Neural cell (in vitro differentiated cells): ENCODE results near the gene UBE2E1.

Source experiments
- CTCF ChIP-seq: fragments of 450-650 bp; IDR thresholded peaks from 2 replicates; pipeline ENCODE4 v1.5.1; 2014; ENCODE audit warnings: antibody characterized with exemption, mild to moderate bottlenecking, moderate library complexity; ENCODE audit not compliant: poor library complexity, severe bottlenecking
- EZH2 ChIP-seq: fragments of 200-600, 300-800 bp; shearing (Covaris generic), sonication (generic); IDR thresholded peaks from 2 replicates; pipeline ENCODE4 v1.6.1; 2014; ENCODE audit warnings: antibody characterized with exemption, low read length, borderline replicate concordance, mild to moderate bottlenecking; ENCODE audit not compliant: insufficient read depth, poor library complexity, severe bottlenecking
- REST ChIP-seq: IDR thresholded peaks from 2 replicates; pipeline ENCODE4 v1.6.1; 2012; ENCODE audit warnings: borderline replicate concordance

- no peak for TF ChIP-seq CTCF
- TF ChIP-seq EZH2: no peak
- TF ChIP-seq REST: no peak
Observed at GRCh38 chr3:23815879-23816278, 10.1 kb downstream of the UBE2E1 start.
